Measurements from ENCODE around the gene TMEM184C. TPM values are rescaled to one million over a fixed set of nuclear protein-coding genes. Genes with fewer than 3 reads are reported as not detected.

The TMEM184C gene
- polyA plus RNA-seq, 1 experiment, result 27.1 TPM

DNA sequence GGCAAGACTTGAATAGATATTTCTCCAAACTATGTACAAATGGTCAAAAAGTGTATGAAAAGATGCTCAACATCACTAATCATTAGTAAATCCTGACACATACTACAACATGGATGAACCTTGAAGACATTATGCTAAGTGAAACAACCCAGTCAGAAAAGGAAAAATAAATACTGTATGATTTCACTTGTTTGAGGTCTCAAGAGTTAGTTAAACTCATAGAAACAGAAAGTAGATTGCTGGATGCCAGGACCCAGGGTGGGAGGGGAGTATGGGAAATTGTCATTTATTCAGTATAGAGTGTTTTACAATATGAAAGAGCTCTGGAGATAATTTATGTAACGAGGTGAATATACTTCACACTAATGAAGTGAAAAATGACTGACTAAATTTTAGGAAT is 34.4 kb downstream of the TMEM184C start:
- Histone ChIP-seq H3K4me3 (ENCODE audit: low read depth, low read length) (no peak overlapping the region), H3K36me3 (ENCODE audit: control insufficient read depth, insufficient read depth, low read length) (no peaks in the 10 kb centered on the region), H3K27me3 (ENCODE audit: control insufficient read depth, insufficient read depth, low read length) (no peaks in the 10 kb centered on the region)
- CTCF ChIA-PET, result no interaction called here
- no peak for DNase-seq (ENCODE audit: low read depth)
- POLR2A ChIA-PET, result no interaction called here
- TF ChIP-seq, protein P1, sequence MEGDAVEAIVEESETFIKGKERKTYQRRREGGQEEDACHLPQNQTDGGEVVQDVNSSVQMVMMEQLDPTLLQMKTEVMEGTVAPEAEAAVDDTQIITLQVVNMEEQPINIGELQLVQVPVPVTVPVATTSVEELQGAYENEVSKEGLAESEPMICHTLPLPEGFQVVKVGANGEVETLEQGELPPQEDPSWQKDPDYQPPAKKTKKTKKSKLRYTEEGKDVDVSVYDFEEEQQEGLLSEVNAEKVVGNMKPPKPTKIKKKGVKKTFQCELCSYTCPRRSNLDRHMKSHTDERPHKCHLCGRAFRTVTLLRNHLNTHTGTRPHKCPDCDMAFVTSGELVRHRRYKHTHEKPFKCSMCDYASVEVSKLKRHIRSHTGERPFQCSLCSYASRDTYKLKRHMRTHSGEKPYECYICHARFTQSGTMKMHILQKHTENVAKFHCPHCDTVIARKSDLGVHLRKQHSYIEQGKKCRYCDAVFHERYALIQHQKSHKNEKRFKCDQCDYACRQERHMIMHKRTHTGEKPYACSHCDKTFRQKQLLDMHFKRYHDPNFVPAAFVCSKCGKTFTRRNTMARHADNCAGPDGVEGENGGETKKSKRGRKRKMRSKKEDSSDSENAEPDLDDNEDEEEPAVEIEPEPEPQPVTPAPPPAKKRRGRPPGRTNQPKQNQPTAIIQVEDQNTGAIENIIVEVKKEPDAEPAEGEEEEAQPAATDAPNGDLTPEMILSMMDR (IDR thresholded peaks at IDR 0.05; ENCODE audit: insufficient read depth, low read depth, low read length), result no peak

DNA sequence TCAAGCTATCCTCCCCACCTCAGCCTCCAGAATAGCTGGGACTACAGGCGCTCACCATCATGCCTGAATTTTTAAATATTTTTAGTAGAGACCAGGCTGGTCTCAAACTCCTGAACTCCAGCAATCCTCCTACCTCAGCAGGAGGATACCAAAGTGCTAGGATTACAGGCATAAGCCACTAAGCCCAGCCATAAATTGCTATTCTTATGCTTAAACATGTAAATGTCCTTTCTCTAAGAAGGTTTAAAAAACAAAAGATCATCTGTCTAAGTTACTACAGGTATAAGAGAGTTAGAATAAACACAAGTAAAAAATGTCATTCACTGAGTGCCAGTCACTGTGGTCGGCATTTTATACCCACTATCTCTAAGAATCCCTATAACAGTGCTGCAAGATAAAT is 38.4 kb downstream of the TMEM184C start:
- POLR2A ChIA-PET, result no interaction called here

DNA sequence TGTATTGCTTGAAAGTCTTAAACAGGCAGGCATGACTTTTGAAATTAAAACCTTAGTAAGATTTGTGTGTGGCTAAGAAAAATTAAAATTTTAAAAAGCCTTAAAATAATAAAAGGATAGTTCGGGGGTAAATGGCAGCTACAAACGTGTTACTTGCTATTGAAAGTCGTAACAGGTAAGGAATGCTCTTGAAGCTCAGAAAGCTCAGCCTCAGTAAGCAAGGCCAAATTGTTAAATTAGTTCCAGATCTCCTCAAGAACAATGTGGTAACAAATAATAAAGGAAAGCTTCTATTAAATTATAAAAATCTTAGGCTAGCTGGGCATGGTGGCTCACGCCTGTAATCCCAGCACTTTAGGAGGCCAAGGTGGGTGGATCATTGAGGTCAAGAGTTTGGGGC is 41.3 kb downstream of the TMEM184C start:
- ChIA-PET POLR2A (interaction anchor here (0.6 kb wide), 1 partner anchor 131 kb away, joined by 8 read pairs; no protein-coding TSS in a partner anchor), CTCF (no interaction called here)

More for the DNA sequence above, 38.4 kb downstream of the TMEM184C start:
- Histone ChIP-seq H3K27me3 (ENCODE audit: control insufficient read depth, insufficient read depth, low read length) (no peaks in the 10 kb centered on the region), H3K36me3 (ENCODE audit: control insufficient read depth, insufficient read depth, low read length) (no peaks in the 10 kb centered on the region), H3K4me3 (ENCODE audit: low read depth, low read length) (no peak overlapping the region)
- TF ChIP-seq, protein P1 (IDR thresholded peaks at IDR 0.05; ENCODE audit: insufficient read depth, low read depth, low read length), result no peak
- CTCF ChIA-PET, result no interaction called here
- DNase-seq (ENCODE audit: low read depth), result no peak

DNA sequence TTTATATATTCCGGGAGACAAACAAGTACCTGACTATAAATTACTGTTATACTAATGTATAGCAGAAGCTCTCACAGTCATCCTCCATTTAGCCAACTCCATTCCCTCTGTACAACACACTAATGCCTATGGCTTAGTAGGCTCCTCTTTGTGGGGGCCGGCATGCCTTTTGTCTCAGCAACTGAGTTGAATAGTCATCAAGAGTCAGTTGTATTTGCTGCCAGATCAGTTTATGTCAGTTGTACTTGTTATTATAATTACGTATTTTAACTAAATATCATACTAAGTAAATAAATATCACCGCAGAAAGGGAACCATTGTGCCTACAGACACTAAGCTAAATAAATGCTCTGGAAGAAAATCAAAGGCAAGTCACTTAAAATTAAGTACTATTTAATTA is 56.9 kb downstream of the TMEM184C start:
- Histone ChIP-seq H3K36me3 (ENCODE audit: control insufficient read depth, insufficient read depth, low read length) (no peaks in the 10 kb centered on the region; the same call in 1 of the 2 replicates), H3K27me3 (ENCODE audit: control insufficient read depth, insufficient read depth, low read length) (no peaks in the 10 kb centered on the region), H3K4me3 (ENCODE audit: low read depth, low read length) (no peak overlapping the region)
- ChIA-PET CTCF (interaction anchor here (0.5 to 1.4 kb wide), 3 partner anchors 40 to 193 kb away, joined by 3 to 5 read pairs (median 4); no protein-coding TSS in a partner anchor), POLR2A (interaction anchor here (0.7 kb wide), 1 partner anchor 199 kb away, joined by 3 read pairs; no protein-coding TSS in a partner anchor)
- TF ChIP-seq, protein P1 (IDR thresholded peaks at IDR 0.05; ENCODE audit: insufficient read depth, low read depth, low read length), result no peak
- DNase-seq (ENCODE audit: low read depth), result no peak

More for the DNA sequence above, 41.3 kb downstream of the TMEM184C start:
- no peaks in the 10 kb centered on the region for H3K27me3 ChIP-seq (ENCODE audit: control insufficient read depth, insufficient read depth, low read length)
- TF ChIP-seq, protein P1 (IDR thresholded peaks at IDR 0.05; ENCODE audit: insufficient read depth, low read depth, low read length), result no peak
- no peak overlapping the region for H3K4me3 ChIP-seq (ENCODE audit: low read depth, low read length)
- H3K36me3 ChIP-seq (ENCODE audit: control insufficient read depth, insufficient read depth, low read length), result no peaks in the 10 kb centered on the region
- no peak for DNase-seq (ENCODE audit: low read depth)

DNA sequence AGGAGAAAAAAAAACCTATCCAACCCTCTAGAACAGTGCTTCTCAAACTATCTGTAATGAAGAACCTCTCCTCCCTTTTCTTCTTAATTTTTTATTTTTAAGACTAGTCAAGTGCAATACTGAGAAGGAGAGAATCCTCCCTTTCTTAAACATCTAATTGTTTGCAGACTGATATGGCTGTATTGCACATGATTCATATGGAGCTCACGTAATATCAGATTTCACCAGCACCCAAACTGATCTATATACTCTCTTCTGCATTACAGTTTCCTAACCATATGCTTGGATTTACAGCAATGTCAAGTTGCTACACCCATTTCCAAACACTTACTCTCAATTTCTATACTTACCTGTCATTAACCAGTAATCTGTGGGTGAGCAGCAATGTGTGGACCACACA is 57.3 kb downstream of the TMEM184C start:
- H3K4me3 ChIP-seq (ENCODE audit: low read depth, low read length), result no peak overlapping the region
- no peak for DNase-seq (ENCODE audit: low read depth)
- no peaks in the 10 kb centered on the region for H3K27me3 ChIP-seq (ENCODE audit: control insufficient read depth, insufficient read depth, low read length)
- ChIA-PET POLR2A (interaction anchor here (0.7 kb wide), 1 partner anchor 198 kb away, joined by 3 read pairs; no protein-coding TSS in a partner anchor), CTCF (interaction anchor here (0.6 to 1.4 kb wide), 2 partner anchors 80 to 193 kb away, joined by 4 to 5 read pairs; no protein-coding TSS in a partner anchor)
- TF ChIP-seq, protein P1 (IDR thresholded peaks at IDR 0.05; ENCODE audit: insufficient read depth, low read depth, low read length), result no peak
- no peaks in the 10 kb centered on the region; the same call in 1 of the 2 replicates for H3K36me3 ChIP-seq (ENCODE audit: control insufficient read depth, insufficient read depth, low read length)
